ENCODE measurements around the gene TRMT13.

The TRMT13 gene

GRCh38 chr1:100132566-100133477, at the start of gene TRMT13, which contains the start of gene SASS6:
Gene TRMT13 (plus strand): TSS chr1:100133163. CDS start chr1:100133169, 6 bp downstream.
Gene SASS6 (minus strand): TSS chr1:100132930. CDS start chr1:100132814, 116 bp downstream.
- DNase-seq = peak; percentile 98

GRCh38 chr1:100087396-100087795, 45.6 kb upstream of the TRMT13 start:
- no peak for DNase-seq

GRCh38 chr1:100089082-100089481, 43.9 kb upstream of the TRMT13 start:
- no peak for DNase-seq

GRCh38 chr1:100090471-100090870, 42.5 kb upstream of the TRMT13 start:
- no peak for DNase-seq

- no peak for DNase-seq
Measured at GRCh38 chr1:100100202-100100601, 32.8 kb upstream of the TRMT13 start.

GRCh38 chr1:100101564-100101963, 31.4 kb upstream of the TRMT13 start:
- no peak for DNase-seq

- no peak for DNase-seq
Measured at GRCh38 chr1:100107696-100108095, 25.3 kb upstream of the TRMT13 start.

- no peak for DNase-seq
Measured at GRCh38 chr1:100109554-100110066, 23.4 kb upstream of the TRMT13 start.

GRCh38 chr1:100115524-100115923, 17.4 kb upstream of the TRMT13 start:
- no peak for DNase-seq

GRCh38 chr1:100122177-100122576, 10.8 kb upstream of the TRMT13 start:
- no peak for DNase-seq

- DNase-seq = no peak
Measured at GRCh38 chr1:100127226-100127625, 5.7 kb upstream of the TRMT13 start.

GRCh38 chr1:100130552-100131077, 2.3 kb upstream of the TRMT13 start:
- no peak for DNase-seq

- no peak for DNase-seq
Measured at GRCh38 chr1:100131623-100132022, 1.3 kb upstream of the TRMT13 start.

- DNase-seq = no peak
Measured at GRCh38 chr1:100134872-100135271, 1.9 kb downstream of the TRMT13 start.

GRCh38 chr1:100137602-100138001, 4.6 kb downstream of the TRMT13 start:
- DNase-seq = no peak

GRCh38 chr1:100141192-100141591, 8.2 kb downstream of the TRMT13 start:
- DNase-seq = no peak

- no peak for DNase-seq
Measured at GRCh38 chr1:100142343-100142742, 9.4 kb downstream of the TRMT13 start.

GRCh38 chr1:100145116-100145515, 12.2 kb downstream of the TRMT13 start:
- DNase-seq = no peak

GRCh38 chr1:100146958-100147357, 14.0 kb downstream of the TRMT13 start:
- no peak for DNase-seq

- DNase-seq = no peak
Measured at GRCh38 chr1:100147875-100148274, 14.9 kb downstream of the TRMT13 start.

GRCh38 chr1:100151679-100152078, 18.7 kb downstream of the TRMT13 start:
- DNase-seq = no peak

GRCh38 chr1:100152271-100152670, 19.3 kb downstream of the TRMT13 start:
- no peak for DNase-seq

GRCh38 chr1:100162881-100163280, 29.9 kb downstream of the TRMT13 start:
- DNase-seq = no peak

GRCh38 chr1:100164216-100164615, 31.3 kb downstream of the TRMT13 start:
- no peak for DNase-seq

All from NCI-H146 (cell line).